Fibroblast of lung (primary cell): ENCODE measurements around the gene PLLP. TPM values are rescaled to one million over a fixed set of nuclear protein-coding genes. Genes with fewer than 3 reads are reported as not detected.

Source experiments
- DNase-seq, 2 donors: peaks; one replicate each; pipeline versions ENCODE4 v3.0.0 to v3.0.0-alpha.2; 2010; ENCODE audit warnings: low read depth in 2 of 2
- H2AFZ ChIP-seq: 2 replicates; pipeline ENCODE4 v1.5.1; 2012; ENCODE audit warnings: low read length, control low read depth, inconsistent platforms
- H3K27ac ChIP-seq: 2 replicates; pipeline ENCODE4 v1.5.1; 2011; ENCODE audit warnings: low read length, control low read depth; ENCODE audit not compliant: insufficient read depth
- H3K27me3 ChIP-seq: 2 replicates; pipeline ENCODE4 v1.5.1; 2011; ENCODE audit warnings: mild to moderate bottlenecking, low read length; ENCODE audit not compliant: control insufficient read depth, insufficient read depth
- H3K36me3 ChIP-seq: 2 replicates; pipeline ENCODE4 v1.5.1; 2011; ENCODE audit warnings: low read length; ENCODE audit not compliant: control insufficient read depth, insufficient read depth
- H3K4me1 ChIP-seq: 2 replicates; pipeline ENCODE4 v1.5.1; 2011; ENCODE audit warnings: low read length; ENCODE audit not compliant: control insufficient read depth, insufficient read depth; ENCODE audit errors: extremely low read depth
- H3K4me2 ChIP-seq: 2 replicates; pipeline ENCODE4 v1.5.1; 2011; ENCODE audit warnings: low read length, control low read depth; ENCODE audit not compliant: insufficient read depth; ENCODE audit errors: extremely low read depth
- H3K4me3 ChIP-seq, 4 experiments: fragments of 200-600 bp in 1 of 4; sonication (generic) in 1 of 4; replicated peaks in 1 of 4; 2 replicates each; pipeline ENCODE4 v1.5.1; 2011 to 2016; ENCODE audit warnings: low read length in 4 of 4, low read depth in 3 of 4, mild to moderate bottlenecking in 3 of 4, control low read depth in 2 of 4, inconsistent platforms in 1 of 4, mixed read lengths in 1 of 4; ENCODE audit not compliant: insufficient read depth in 1 of 4; ENCODE audit errors: control extremely low read depth in 1 of 4
- H3K79me2 ChIP-seq: 2 replicates; pipeline ENCODE4 v1.5.1; 2012; ENCODE audit warnings: mild to moderate bottlenecking, low read length, inconsistent platforms; ENCODE audit not compliant: control insufficient read depth, insufficient read depth
- H3K9ac ChIP-seq: 2 replicates; pipeline ENCODE4 v1.5.1; 2011; ENCODE audit warnings: mild to moderate bottlenecking, low read length, control low read depth; ENCODE audit not compliant: insufficient read depth
- H3K9me3 ChIP-seq: 2 replicates; pipeline ENCODE4 v1.5.1; 2012; ENCODE audit warnings: low read depth, low read length; ENCODE audit not compliant: control insufficient read depth, insufficient read depth
- H4K20me1 ChIP-seq: 2 replicates; pipeline ENCODE4 v1.5.1; 2011; ENCODE audit warnings: low read length; ENCODE audit not compliant: control insufficient read depth, insufficient read depth; ENCODE audit errors: extremely low read depth
- EZH2 ChIP-seq: IDR thresholded peaks from 2 replicates; pipeline ENCODE4 v1.5.1; 2012; ENCODE audit warnings: low read length, control low read depth, mild to moderate bottlenecking; ENCODE audit errors: missing control alignments
- polyA plus RNA-seq, 2 donors: library from polyadenylated mRNA; depleted of rRNA in 1 of 2; stranded (reverse) in 1 of 2; unstranded in 1 of 2; fragments of >200 nt; gene quantifications; 2 replicates each; pipeline ENCODE4 v1.2.1, GENCODE V29; 2011 to 2012; ENCODE audit warnings: missing spikeins in 1 of 2
- total RNA-seq: library from RNA; depleted of rRNA; stranded (reverse); fragments of >200 nt; gene quantifications from 2 replicates; pipeline ENCODE4 v1.2.1, GENCODE V29; 2014
- TF ChIP-seq, protein P1 (sequence below), 2 donors: IDR thresholded peaks in 1 of 2; conservative IDR thresholded peaks in 1 of 2; 1 replicate in 1 of 2; 2 replicates in 1 of 2; pipeline ENCODE4 v1.5.1; 2011 to 2012; ENCODE audit warnings: low read length in 2 of 2, control low read depth in 1 of 2, inconsistent platforms in 1 of 2, low read depth in 1 of 2, mild to moderate bottlenecking in 1 of 2

Gene PLLP
- total and polyA plus RNA-seq, 2 donors (not counting 1 experiment from before 2014, with no cell fraction given) = 0.05 TPM; not detected in 1

DNA sequence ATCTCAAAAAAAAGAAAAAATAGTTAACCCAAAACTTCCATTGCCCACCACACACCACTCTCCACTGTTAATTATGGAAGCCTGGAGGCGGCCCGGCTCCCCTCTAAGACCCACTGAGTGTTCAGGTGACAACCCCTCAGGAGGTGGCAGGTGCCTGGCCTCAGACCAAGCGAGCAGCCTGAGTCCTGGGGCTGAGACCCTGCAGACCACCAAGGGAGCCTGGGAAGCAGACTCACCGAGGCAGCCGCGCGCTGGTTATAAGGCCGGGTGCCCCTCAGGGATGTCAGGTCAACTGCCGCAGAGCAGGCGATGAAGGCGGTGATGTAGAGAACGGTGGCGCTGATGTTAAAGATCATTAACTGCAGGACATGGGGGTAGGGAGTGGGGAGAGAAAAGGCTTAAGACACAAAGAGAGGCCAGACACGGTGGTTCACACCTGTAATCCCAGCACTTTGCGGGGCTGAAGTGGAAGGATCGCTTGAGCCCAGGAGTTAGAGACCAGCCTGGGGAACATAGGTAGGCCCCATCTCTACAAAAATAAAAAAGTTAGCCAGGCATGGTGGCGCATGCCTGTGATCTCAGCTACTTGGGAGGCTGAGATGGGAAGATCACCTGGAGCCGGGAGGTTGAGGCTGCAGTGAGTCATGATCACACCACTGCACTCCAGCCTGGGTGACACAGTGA is 26.1 kb downstream of the PLLP start:
- H3K4me1 ChIP-seq = no peaks in the 10 kb centered on the region
- no peaks in the 10 kb centered on the region for H3K79me2 ChIP-seq
- H3K9me3 ChIP-seq = no peaks in the 10 kb centered on the region
- H4K20me1 ChIP-seq = no peaks in the 10 kb centered on the region
- H3K36me3 ChIP-seq = no peaks in the 10 kb centered on the region
- H3K27ac ChIP-seq = no peak overlapping the region
- no peak for DNase-seq
- TF ChIP-seq, protein P1, sequence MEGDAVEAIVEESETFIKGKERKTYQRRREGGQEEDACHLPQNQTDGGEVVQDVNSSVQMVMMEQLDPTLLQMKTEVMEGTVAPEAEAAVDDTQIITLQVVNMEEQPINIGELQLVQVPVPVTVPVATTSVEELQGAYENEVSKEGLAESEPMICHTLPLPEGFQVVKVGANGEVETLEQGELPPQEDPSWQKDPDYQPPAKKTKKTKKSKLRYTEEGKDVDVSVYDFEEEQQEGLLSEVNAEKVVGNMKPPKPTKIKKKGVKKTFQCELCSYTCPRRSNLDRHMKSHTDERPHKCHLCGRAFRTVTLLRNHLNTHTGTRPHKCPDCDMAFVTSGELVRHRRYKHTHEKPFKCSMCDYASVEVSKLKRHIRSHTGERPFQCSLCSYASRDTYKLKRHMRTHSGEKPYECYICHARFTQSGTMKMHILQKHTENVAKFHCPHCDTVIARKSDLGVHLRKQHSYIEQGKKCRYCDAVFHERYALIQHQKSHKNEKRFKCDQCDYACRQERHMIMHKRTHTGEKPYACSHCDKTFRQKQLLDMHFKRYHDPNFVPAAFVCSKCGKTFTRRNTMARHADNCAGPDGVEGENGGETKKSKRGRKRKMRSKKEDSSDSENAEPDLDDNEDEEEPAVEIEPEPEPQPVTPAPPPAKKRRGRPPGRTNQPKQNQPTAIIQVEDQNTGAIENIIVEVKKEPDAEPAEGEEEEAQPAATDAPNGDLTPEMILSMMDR (conservative IDR thresholded peaks at IDR 0.05 in 1 of 2, IDR thresholded peaks at IDR 0.05 in 1 of 2; ENCODE audit: low read depth in 1 of 2, low read length in 2 of 2) = no peak
- no peak for TF ChIP-seq EZH2
- no peak overlapping the region for H3K4me2 ChIP-seq
- H3K27me3 ChIP-seq = no peaks in the 10 kb centered on the region
- no peak overlapping the region for H3K4me3 ChIP-seq
- H2AFZ ChIP-seq = no peak overlapping the region
- H3K9ac ChIP-seq = no peak overlapping the region

DNA sequence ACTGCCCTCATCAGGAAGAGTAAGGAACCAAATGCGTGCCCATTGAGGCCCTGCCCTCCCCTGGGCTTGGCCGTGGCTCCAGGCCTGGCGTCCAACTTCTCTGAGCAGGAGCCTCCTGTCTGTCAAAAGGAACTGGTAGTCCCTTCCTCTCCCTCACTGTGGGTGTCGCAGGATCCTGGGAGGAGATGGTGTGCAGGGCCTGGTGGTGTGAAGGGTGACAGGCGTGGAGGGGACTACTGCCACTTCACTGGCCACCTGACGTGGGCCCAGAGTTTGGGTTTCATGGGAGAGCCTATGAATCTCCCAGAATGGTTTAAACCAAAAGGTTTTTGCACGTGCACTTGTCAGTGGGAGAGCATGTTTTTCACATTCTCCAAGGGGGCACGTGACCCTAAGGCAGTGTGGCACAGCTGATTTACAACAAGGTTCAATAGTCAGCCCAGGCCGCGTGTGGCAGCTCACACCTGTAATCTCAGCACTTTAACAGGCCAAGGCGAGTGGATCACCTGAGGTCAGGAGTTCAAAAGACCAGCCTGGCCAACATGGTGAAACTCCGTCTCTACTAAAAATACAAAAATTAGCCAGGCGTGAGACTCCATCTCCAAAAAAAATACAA is 26.9 kb downstream of the PLLP start:
- no peak overlapping the region for H3K27ac ChIP-seq
- no peak overlapping the region for H3K4me3 ChIP-seq
- TF ChIP-seq, protein P1 (conservative IDR thresholded peaks at IDR 0.05 in 1 of 2, IDR thresholded peaks at IDR 0.05 in 1 of 2; ENCODE audit: low read depth in 1 of 2, low read length in 2 of 2) = no peak
- no peak for TF ChIP-seq EZH2
- no peak overlapping the region for H3K4me2 ChIP-seq
- no peak overlapping the region for H2AFZ ChIP-seq
- H3K27me3 ChIP-seq = no peaks in the 10 kb centered on the region
- H3K36me3 ChIP-seq = no peaks in the 10 kb centered on the region
- H3K79me2 ChIP-seq = no peaks in the 10 kb centered on the region
- H4K20me1 ChIP-seq = no peaks in the 10 kb centered on the region
- DNase-seq = no peak
- no peaks in the 10 kb centered on the region for H3K4me1 ChIP-seq
- H3K9ac ChIP-seq = no peak overlapping the region
- no peaks in the 10 kb centered on the region for H3K9me3 ChIP-seq

- no peaks in the 10 kb centered on the region for H3K36me3 ChIP-seq
- DNase-seq = no peak
- no peak overlapping the region for H3K27ac ChIP-seq
- H3K9ac ChIP-seq = no peak overlapping the region
- no peak overlapping the region for H3K4me3 ChIP-seq
- no peak overlapping the region for H2AFZ ChIP-seq
- H3K79me2 ChIP-seq = no peaks in the 10 kb centered on the region
- TF ChIP-seq, protein P1 (conservative IDR thresholded peaks at IDR 0.05 in 1 of 2, IDR thresholded peaks at IDR 0.05 in 1 of 2; ENCODE audit: low read depth in 1 of 2, low read length in 2 of 2) = no peak
- no peak for TF ChIP-seq EZH2
- no peaks in the 10 kb centered on the region for H3K4me1 ChIP-seq
- no peaks in the 10 kb centered on the region for H3K9me3 ChIP-seq
- H3K27me3 ChIP-seq = no peaks in the 10 kb centered on the region
- H4K20me1 ChIP-seq = no peaks in the 10 kb centered on the region
- H3K4me2 ChIP-seq = no peak overlapping the region
Measured at GRCh38 chr16:57256601-57257395, 27.7 kb downstream of the PLLP start.
